NCI-H2171 (cell line): Measurements from ENCODE around the gene SKIC2.
"Not testable (repeated sequence)": the region's sequence is repeated elsewhere in the genome, so short reads cannot be mapped to it uniquely, and the experiment has no call there.

Source experiments
- DNase-seq: peaks from one replicate; lab custom pipeline; 2025; lab: John Stamatoyannopoulos, UW

Gene SKIC2

DNA sequence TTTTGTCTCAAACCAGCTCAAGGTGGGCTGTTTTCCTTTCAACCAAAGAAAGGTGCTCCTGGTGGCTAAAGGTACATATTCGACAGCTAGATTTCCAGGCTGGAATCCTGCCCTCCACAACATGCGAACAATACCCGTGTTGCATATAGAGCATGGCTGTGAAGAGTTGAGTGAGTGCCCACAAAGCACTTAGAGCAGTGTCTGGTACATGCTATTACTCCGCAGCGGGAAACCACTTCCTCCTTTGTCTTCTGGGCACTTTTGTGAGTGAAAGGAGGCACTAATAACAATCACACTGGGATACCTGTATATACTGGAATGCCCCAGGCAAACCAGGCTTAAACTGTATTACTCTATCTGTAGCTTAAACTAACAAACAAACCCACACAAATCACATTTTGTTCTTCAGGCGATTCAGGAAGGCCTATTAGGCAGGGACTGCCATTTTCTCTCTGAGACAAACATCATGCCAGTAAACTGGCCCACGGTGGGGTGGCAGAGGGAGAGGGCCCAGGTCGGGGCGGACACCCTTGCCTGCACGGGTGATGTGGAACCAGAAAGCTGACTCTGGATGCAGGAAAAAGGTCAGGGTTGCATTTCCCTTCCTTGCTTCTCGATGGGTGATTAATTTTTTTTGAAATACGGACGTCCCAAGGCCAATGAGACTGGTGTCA, 46.0 kb downstream of the SKIC2 start:
- not testable (repeated sequence) for DNase-seq

DNA sequence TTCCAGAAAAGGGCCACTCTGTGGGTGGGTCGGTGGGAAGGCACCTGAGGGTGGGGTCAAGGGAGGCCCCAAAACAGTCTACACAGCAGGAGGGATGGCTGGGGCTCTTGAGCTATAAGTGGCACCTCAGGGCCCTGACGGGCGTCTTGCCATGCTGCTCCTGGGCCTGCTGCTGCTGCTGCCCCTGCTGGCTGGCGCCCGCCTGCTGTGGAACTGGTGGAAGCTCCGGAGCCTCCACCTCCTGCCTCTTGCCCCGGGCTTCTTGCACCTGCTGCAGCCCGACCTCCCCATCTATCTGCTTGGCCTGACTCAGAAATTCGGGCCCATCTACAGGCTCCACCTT, 46.5 kb downstream of the SKIC2 start:
- not testable (repeated sequence) for DNase-seq

GRCh38 chr6:32005991-32006529, 47.1 kb downstream of the SKIC2 start:
- not testable (repeated sequence) for DNase-seq

GRCh38 chr6:32007086-32007485, 48.1 kb downstream of the SKIC2 start:
- not testable (repeated sequence) for DNase-seq

GRCh38 chr6:32008037-32008436, 49.1 kb downstream of the SKIC2 start:
- DNase-seq = not testable (repeated sequence)

DNA sequence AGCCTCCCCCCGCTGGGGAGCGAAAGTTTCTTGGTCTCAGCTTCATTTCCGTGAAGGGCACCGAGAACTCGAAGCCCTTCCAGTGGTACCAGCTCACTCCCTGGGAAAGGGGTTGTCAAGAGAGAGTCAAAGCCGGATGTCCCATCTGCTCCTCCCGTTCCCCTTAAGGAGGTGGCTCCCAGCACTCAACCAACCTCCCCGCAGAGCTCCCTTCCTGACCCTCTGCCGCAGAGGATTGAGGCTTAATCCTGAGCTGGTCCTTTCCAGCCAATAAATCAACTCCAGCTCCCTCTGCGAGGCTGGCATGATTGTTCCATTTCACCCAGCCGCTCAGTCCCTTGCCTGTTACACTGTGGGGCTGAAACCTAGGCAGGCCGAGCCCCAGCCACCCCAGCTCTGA, 49.6 kb downstream of the SKIC2 start:
- DNase-seq = not testable (repeated sequence)

- DNase-seq = not testable (repeated sequence)
Observed at GRCh38 chr6:32009537-32009936, 50.6 kb downstream of the SKIC2 start.

GRCh38 chr6:32010856-32011530, 52.0 kb downstream of the SKIC2 start:
- DNase-seq = not testable (repeated sequence)

- DNase-seq = not testable (repeated sequence)
Observed at GRCh38 chr6:32012941-32013617, 54.1 kb downstream of the SKIC2 start.

GRCh38 chr6:32013738-32014137, 54.8 kb downstream of the SKIC2 start:
- DNase-seq = not testable (repeated sequence)

- DNase-seq = not testable (repeated sequence)
Observed at GRCh38 chr6:32014547-32014946, 55.6 kb downstream of the SKIC2 start, which contains the start of gene C4B. Gene C4B (plus strand): TSS chr6:32014795. CDS start chr6:32014846, 51 bp downstream.
